Osteoblast (primary cell): Measurements from ENCODE around the gene CD6. TPM values are rescaled to one million over a fixed set of nuclear protein-coding genes. Genes with fewer than 3 reads are reported as not detected.

ENCODE experiments used
- DNase-seq: peaks from one replicate; pipeline ENCODE4 v3.0.0; 2011; ENCODE audit warnings: low spot score, mixed read lengths; ENCODE audit not compliant: insufficient read length; ENCODE audit errors: missing footprints
- H2AFZ ChIP-seq: 2 replicates; pipeline ENCODE4 v1.6.0; 2011; ENCODE audit warnings: mild to moderate bottlenecking, low read length
- H3K27ac ChIP-seq: 2 replicates; pipeline ENCODE4 v1.5.1; 2011; ENCODE audit warnings: mild to moderate bottlenecking, low read depth, low read length, moderate library complexity
- H3K27me3 ChIP-seq: 2 replicates; pipeline ENCODE4 v1.6.0; 2012; ENCODE audit warnings: mild to moderate bottlenecking, control low read depth, inconsistent platforms, low read length, moderate library complexity; ENCODE audit not compliant: insufficient read depth
- H3K36me3 ChIP-seq: 2 replicates; pipeline ENCODE4 v1.5.1; 2011; ENCODE audit warnings: mild to moderate bottlenecking, low read length, control low read depth, moderate library complexity; ENCODE audit not compliant: insufficient read depth
- H3K4me1 ChIP-seq: 2 replicates; pipeline ENCODE4 v1.5.1; 2011; ENCODE audit warnings: mild to moderate bottlenecking, low read length, control low read depth, moderate library complexity; ENCODE audit not compliant: insufficient read depth
- H3K4me2 ChIP-seq: 2 replicates; pipeline ENCODE4 v1.6.0; 2011; ENCODE audit warnings: mild to moderate bottlenecking, low read length; ENCODE audit not compliant: insufficient read depth
- H3K4me3 ChIP-seq: fragments of 200-600 bp; sonication (generic); 3 replicates; pipeline ENCODE4 v1.5.1; 2012; ENCODE audit warnings: mild to moderate bottlenecking, low read length, inconsistent platforms; ENCODE audit not compliant: insufficient read depth
- H3K79me2 ChIP-seq: 2 replicates; pipeline ENCODE4 v1.6.0; 2012; ENCODE audit warnings: mild to moderate bottlenecking, low read length, control low read depth, inconsistent platforms; ENCODE audit not compliant: insufficient read depth
- H3K9me3 ChIP-seq: 2 replicates; pipeline ENCODE4 v1.5.1; 2011; ENCODE audit warnings: low read depth, low read length, control low read depth
- H4K20me1 ChIP-seq: 2 replicates; pipeline ENCODE4 v1.6.0; 2012; ENCODE audit warnings: mild to moderate bottlenecking, low read length, control low read depth; ENCODE audit not compliant: insufficient read depth
- total RNA-seq: library from RNA; depleted of rRNA; stranded (reverse); fragments of >200 nt; gene quantifications from 2 replicates; pipeline ENCODE4 v1.2.3, GENCODE V29; 2012
- TF ChIP-seq, protein P1 (sequence below): IDR thresholded peaks from 2 replicates; pipeline ENCODE4 v1.5.1; 2011; ENCODE audit warnings: mild to moderate bottlenecking, low read depth, low read length, moderate library complexity; ENCODE audit errors: extremely low read depth

The CD6 gene
- total RNA-seq, 1 donor: not detected

DNA sequence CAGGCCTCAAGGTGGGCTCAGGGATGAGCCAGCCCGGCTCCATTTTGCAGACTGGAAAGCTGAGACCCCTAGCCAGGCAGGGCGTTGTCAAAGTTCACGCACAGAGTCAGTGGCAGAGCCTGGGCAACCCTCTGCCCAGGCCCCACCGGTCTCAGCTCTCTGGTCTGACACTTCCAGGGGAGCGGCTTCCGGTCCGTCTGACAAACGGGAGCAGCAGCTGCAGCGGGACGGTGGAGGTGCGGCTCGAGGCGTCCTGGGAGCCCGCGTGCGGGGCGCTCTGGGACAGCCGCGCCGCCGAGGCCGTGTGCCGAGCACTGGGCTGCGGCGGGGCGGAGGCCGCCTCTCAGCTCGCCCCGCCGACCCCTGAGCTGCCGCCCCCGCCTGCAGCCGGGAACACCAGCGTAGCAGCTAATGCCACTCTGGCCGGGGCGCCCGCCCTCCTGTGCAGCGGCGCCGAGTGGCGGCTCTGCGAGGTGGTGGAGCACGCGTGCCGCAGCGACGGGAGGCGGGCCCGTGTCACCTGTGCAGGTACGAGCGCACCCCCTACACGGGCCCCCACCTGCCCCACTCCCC is 36.0 kb downstream of the CD6 start:
- Histone ChIP-seq H3K9me3 (no peaks in the 10 kb centered on the region), H2AFZ (no peak overlapping the region), H3K36me3 (no peaks in the 10 kb centered on the region), H3K4me3 (no peak overlapping the region), H3K27ac (no peak overlapping the region), H3K79me2 (no peaks in the 10 kb centered on the region), H3K4me2 (no peak overlapping the region), H4K20me1 (no peaks in the 10 kb centered on the region), H3K4me1 (peaks cover 4% of the 10 kb centered on the region), H3K27me3 (peaks cover 60% of the 10 kb centered on the region)
- TF ChIP-seq, protein P1, sequence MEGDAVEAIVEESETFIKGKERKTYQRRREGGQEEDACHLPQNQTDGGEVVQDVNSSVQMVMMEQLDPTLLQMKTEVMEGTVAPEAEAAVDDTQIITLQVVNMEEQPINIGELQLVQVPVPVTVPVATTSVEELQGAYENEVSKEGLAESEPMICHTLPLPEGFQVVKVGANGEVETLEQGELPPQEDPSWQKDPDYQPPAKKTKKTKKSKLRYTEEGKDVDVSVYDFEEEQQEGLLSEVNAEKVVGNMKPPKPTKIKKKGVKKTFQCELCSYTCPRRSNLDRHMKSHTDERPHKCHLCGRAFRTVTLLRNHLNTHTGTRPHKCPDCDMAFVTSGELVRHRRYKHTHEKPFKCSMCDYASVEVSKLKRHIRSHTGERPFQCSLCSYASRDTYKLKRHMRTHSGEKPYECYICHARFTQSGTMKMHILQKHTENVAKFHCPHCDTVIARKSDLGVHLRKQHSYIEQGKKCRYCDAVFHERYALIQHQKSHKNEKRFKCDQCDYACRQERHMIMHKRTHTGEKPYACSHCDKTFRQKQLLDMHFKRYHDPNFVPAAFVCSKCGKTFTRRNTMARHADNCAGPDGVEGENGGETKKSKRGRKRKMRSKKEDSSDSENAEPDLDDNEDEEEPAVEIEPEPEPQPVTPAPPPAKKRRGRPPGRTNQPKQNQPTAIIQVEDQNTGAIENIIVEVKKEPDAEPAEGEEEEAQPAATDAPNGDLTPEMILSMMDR: no peak
- peak; percentile 90 for DNase-seq

DNA sequence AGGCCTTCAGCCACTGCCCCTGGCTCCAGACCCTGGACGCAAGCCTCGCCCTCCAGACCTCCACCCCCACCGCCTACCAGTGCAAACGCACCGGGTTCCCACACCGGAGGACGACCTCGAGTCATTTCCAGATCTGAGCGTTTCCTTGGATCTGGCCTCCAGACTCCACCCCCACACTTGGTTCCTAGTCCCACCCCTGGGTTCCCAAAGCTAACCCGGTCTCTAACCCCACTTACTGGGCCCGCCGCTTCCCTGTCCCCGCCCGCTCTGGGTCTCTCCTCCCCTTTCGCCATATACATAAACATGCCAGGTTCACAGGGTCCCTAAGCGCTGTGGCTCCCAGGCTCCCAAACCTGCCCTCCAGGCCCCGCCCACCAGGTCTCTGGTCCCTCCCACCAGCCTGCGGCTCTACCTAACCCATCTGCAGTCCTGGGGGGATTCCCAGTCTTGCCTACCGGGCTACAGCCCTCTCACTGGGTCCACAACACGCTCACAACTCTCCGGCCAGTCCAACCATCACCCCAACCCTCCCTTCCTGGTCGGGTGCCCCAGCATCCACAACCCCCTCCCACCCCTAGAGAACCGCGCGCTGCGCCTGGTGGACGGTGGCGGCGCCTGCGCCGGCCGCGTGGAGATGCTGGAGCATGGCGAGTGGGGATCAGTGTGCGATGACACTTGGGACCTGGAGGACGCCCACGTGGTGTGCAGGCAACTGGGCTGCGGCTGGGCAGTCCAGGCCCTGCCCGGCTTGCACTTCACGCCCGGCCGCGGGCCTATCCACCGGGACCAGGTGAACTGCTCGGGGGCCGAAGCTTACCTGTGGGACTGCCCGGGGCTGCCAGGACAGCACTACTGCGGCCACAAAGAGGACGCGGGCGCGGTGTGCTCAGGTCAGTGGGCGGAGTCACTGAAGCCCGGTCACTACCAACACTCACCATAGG is 36.7 kb downstream of the CD6 start:
- TF ChIP-seq, protein P1: no peak
- Histone ChIP-seq H3K4me2 (no peak overlapping the region), H3K36me3 (no peaks in the 10 kb centered on the region), H2AFZ (no peak overlapping the region), H3K4me1 (peaks cover 4% of the 10 kb centered on the region), H4K20me1 (no peaks in the 10 kb centered on the region), H3K27me3 (peaks cover 57% of the 10 kb centered on the region), H3K79me2 (no peaks in the 10 kb centered on the region), H3K4me3 (no peak overlapping the region), H3K27ac (no peak overlapping the region), H3K9me3 (no peaks in the 10 kb centered on the region)
- peak; percentile 88 for DNase-seq

DNA sequence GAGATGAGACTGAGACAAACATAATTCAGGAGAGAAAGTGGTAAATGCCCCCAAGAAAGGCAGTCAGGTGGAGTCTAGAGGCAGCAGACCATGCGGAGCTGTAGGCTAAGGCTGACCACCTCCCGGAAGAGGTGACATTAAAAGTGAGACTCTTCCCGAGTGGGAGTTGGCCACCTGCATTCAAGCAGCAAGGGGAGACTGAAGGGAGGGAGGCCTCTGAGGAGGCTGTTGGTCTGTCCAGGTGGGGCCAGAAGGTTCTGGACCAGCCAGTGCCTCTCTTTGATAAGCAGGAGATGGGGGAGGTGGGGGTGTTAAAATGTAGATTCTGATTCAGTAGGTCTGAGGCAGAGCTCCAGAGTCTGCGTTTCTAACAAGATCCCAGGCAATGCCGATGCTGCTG is 37.5 kb downstream of the CD6 start:
- Histone ChIP-seq H3K27me3 (peaks cover 58% of the 10 kb centered on the region), H4K20me1 (no peaks in the 10 kb centered on the region), H3K27ac (no peak overlapping the region), H3K4me2 (no peak overlapping the region), H3K4me1 (peaks cover 2% of the 10 kb centered on the region), H3K9me3 (no peaks in the 10 kb centered on the region), H3K36me3 (no peaks in the 10 kb centered on the region), H3K79me2 (no peaks in the 10 kb centered on the region), H3K4me3 (no peak overlapping the region), H2AFZ (no peak overlapping the region)
- TF ChIP-seq, protein P1: no peak
- DNase-seq: peak; percentile 69
